Erythroblast (primary cell): ENCODE data around the gene RAD50.

ENCODE experiments used
- GATA1 ChIP-seq: IDR thresholded peaks from 2 replicates; pipeline ENCODE4 v1.6.1; 2011; ENCODE audit warnings: low read depth, mild to moderate bottlenecking, control low read depth, low read length, moderate library complexity
- POLR2A ChIP-seq: IDR thresholded peaks from 2 replicates; pipeline ENCODE4 v1.6.1; 2011; ENCODE audit warnings: mild to moderate bottlenecking, low read length

DNA sequence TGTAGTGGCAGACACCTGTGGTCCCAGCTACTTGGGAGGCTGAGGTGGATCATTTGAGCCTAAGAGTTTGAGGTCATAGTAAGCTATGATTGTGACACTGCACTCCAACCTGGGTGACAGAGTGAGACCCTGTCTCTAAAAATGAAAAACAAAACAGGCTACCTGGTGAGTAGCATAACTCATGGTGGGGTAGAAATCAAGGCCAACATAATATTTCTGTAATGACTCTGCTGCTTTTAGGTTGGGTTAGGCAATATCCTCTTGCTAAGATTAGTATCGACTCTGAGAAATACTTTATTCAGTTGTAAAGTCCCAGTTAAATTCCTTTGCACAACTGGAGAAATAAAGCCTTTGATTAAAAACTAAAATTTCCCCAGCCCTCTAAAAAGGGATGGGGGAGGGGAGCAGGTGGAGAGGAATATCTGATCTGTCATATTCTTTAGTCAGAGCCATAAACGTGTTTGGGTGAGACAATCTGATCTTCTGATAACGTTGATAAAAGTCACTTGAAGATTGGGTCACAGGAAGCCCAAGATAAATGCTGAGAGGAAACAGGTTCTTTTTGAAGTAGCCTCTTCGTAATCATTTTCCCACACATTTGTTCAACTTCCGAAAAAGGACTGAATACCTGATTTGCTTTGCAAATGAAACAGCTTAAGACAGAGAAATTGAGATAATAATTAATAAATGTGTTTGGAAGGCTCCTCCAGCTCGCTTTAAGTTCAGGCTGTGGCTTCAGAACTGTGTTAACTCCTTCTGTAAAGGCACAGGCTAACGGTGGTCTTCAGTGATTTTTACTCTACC lies 132.0 kb downstream of the RAD50 start:
- TF ChIP-seq POLR2A (no peak), GATA1 (no peak)
